ENCODE data around the gene C1S.

DNA sequence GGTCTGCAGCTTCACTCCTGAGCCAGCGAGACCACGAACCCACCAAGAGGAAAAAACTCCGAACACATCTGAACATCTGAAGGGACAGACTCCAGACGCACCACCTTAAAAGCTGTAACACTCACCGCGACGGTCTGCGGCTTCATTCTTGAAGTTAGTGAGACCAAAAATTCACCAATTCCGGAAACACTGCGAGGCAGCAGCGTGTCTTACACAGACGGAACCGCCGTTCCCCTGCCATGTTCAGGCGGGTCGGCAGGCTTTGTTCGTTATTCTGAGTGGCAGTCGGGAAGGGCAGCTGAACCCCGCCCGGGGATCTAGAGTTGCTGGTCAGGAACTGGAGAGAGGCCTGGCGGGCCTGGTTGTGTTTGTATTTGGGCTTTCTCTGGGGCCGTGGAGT lies 21.9 kb upstream of the C1S start:
- no peak for TF ChIP-seq CHD4 (IDR thresholded peaks at IDR 0.05; ENCODE audit: insufficient read depth, insufficient replicate concordance, low read depth, low read length, poor library complexity, severe bottlenecking)
- no peak for TF ChIP-seq CHD2 (IDR thresholded peaks at IDR 0.05; ENCODE audit: low read depth, low read length)
- TF ChIP-seq MLX (CRISPR knock-in tag; conservative IDR thresholded peaks at IDR 0.05) = no peak
- TF ChIP-seq ZBTB8A (IDR thresholded peaks at IDR 0.05; ENCODE audit: partially characterized antibody) = no peak
- TF ChIP-seq TAF1 (IDR thresholded peaks at IDR 0.05; ENCODE audit: control insufficient read depth, extremely low read depth, insufficient read depth, low read length, severe bottlenecking) = no peak
- TF ChIP-seq KDM5B (IDR thresholded peaks at IDR 0.05; ENCODE audit: insufficient replicate concordance, low read depth, low read length) = no peak

Measured in K562 (cell line).